Karpas-422 (cell line): Measurements from ENCODE around the gene SLX1A. TPM values are rescaled to one million over a fixed set of nuclear protein-coding genes. Genes with fewer than 3 reads are reported as not detected.
A peak's percentile ranks its signal among the peaks of the same experiment; 100 is the strongest.
"Not testable (repeated sequence)": the region's sequence is repeated elsewhere in the genome, so short reads cannot be mapped to it uniquely, and the experiment has no call there.

Experiments
- DNase-seq: peaks from one replicate; pipeline ENCODE4 v3.0.0-alpha.2; 2015
- H2AFZ ChIP-seq: fragments of 200-600 bp; sonication (generic); 2 replicates; pipeline ENCODE4 v1.6.1; 2014; ENCODE audit warnings: antibody characterized with exemption, low read length, mixed read lengths
- H3K27ac ChIP-seq: fragments of 200-600 bp; sonication (generic); 2 replicates; pipeline ENCODE4 v1.5.1; 2014; ENCODE audit warnings: mild to moderate bottlenecking, low read length, moderate library complexity
- H3K27me3 ChIP-seq: fragments of 200-600 bp; sonication (generic); 2 replicates; pipeline ENCODE4 v1.6.1; 2014; ENCODE audit warnings: low read length, mixed read lengths
- H3K36me3 ChIP-seq: fragments of 200-600 bp; sonication (generic); 2 replicates; pipeline ENCODE4 v1.6.1; 2014; ENCODE audit warnings: low read length, mixed read lengths; ENCODE audit not compliant: insufficient read depth
- H3K4me1 ChIP-seq: fragments of 200-600 bp; sonication (generic); 2 replicates; pipeline ENCODE4 v1.6.1; 2014; ENCODE audit warnings: mild to moderate bottlenecking, low read length, mixed read lengths
- H3K4me2 ChIP-seq: fragments of 200-600 bp; sonication (generic); 2 replicates; pipeline ENCODE4 v1.6.1; 2014; ENCODE audit warnings: low read length, low read depth, mild to moderate bottlenecking; ENCODE audit not compliant: poor library complexity, severe bottlenecking
- H3K4me3 ChIP-seq: fragments of 200-600 bp; sonication (generic); 2 replicates; pipeline ENCODE4 v1.5.1; 2014; ENCODE audit warnings: mild to moderate bottlenecking, antibody characterized with exemption, low read length, mixed read lengths
- H3K79me2 ChIP-seq: fragments of 200-600 bp; sonication (generic); 2 replicates; pipeline ENCODE4 v1.6.1; 2014; ENCODE audit warnings: mild to moderate bottlenecking, low read length, mixed read lengths
- H3K9ac ChIP-seq: fragments of 200-600 bp; sonication (generic); 2 replicates; pipeline ENCODE4 v1.6.0; 2014; ENCODE audit warnings: low read length
- H3K9me2 ChIP-seq: fragments of 200-600 bp; sonication (generic), shearing (Covaris generic); replicated peaks from 2 replicates; pipeline ENCODE4 v1.6.0; 2014; ENCODE audit warnings: mild to moderate bottlenecking, low read length, moderate library complexity; ENCODE audit not compliant: insufficient read depth
- H3K9me3 ChIP-seq: fragments of 300-700, 200-600 bp; sonication (generic); 2 replicates; pipeline ENCODE4 v1.6.1; 2014; ENCODE audit warnings: low read length, mixed read lengths
- H4K20me1 ChIP-seq: fragments of 200-600 bp; sonication (generic); 2 replicates; pipeline ENCODE4 v1.6.1; 2014; ENCODE audit warnings: mild to moderate bottlenecking, antibody characterized with exemption, low read length, low read depth; ENCODE audit not compliant: insufficient read depth
- total RNA-seq: library from RNA; depleted of rRNA; stranded (reverse); fragments of >200 nt; shearing (Covaris generic); gene quantifications from 2 replicates; pipeline ENCODE4 v1.2.3, GENCODE V29; 2014; ENCODE audit warnings: low replicate concordance; rRNA removed

Gene SLX1A
- 18.3 and 101 TPM in 2 replicates for total RNA-seq

DNA sequence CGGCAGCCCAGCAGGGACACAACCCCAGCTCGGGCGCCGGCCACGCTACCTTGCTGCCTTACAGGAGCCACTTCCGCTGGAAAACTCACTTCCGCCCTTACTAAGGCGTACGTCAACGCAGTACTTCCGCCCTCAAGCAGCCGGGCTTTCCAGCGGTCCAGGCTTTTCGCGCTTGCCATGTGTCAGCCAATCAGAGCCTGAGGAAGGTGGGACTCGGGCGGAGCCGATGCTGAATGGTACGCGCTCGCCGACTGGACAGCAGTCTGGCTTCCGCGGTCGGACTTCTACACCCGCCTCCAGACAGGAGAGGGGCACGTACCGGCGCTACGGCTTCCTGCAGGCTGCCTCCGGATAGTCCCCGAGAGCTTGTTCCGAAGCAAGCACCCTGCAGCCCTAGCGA is at the start of gene SLX1A, which contains the start of gene BOLA2B:
Gene SLX1A, plus strand, starts transcription at position 261 of the 400 bp plus-strand sequence. CDS start 210 bp downstream, outside the sequence.
Gene BOLA2B, minus strand, starts transcription at position 52 of the 400 bp plus-strand sequence. CDS start 71 bp downstream, outside the sequence.
- not testable (repeated sequence) for H3K27me3 ChIP-seq, H3K27ac ChIP-seq, H4K20me1 ChIP-seq, H3K4me1 ChIP-seq, H3K9me2 ChIP-seq, H3K9me3 ChIP-seq, H3K36me3 ChIP-seq, DNase-seq, H2AFZ ChIP-seq, H3K79me2 ChIP-seq
- H3K4me2 ChIP-seq = peak within 1 kb of the TSS; percentile 35
- peak within 1 kb of the TSS; percentile 45; the same call in 1 of the 2 replicates for H3K4me3 ChIP-seq
- H3K9ac ChIP-seq = peak within 1 kb of the TSS; percentile 44; the same call in 1 of the 2 replicates

DNA sequence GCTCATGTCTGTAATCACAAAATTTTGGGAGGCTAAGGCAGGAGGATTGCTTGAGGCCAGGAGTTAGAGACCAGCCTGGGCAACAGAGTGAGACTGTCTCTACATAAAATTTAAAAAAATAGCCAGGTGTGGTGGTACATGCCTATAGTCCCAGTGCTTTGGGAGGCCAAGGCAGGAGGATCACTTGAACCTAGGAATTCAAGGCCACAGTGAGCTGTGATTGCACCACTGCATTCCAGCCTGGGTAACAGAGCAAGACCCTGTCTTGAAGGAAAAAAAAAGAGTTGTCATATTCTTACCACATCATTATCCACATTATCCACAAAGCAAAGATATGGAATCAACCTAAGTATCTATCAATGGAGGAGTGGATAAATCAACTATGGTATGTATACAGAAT is 49.7 kb upstream of the SLX1A start:
- Histone ChIP-seq H3K27me3 (0 out of 2 replicates have a peak, but pooled peaks cover 2% of the 10 kb centered on the region), H3K9ac (no peak overlapping the region), H3K4me2 (no peak overlapping the region), H3K4me3 (no peak overlapping the region), H3K9me2 (no peaks in the 10 kb centered on the region), H3K9me3 (peaks cover 3% of the 10 kb centered on the region; the same call in 1 of the 2 replicates), H4K20me1 (no peaks in the 10 kb centered on the region), H3K79me2 (no peaks in the 10 kb centered on the region), H3K27ac (no peak overlapping the region), H2AFZ (no peak overlapping the region), H3K36me3 (no peaks in the 10 kb centered on the region), H3K4me1 (peaks cover 5% of the 10 kb centered on the region)
- no peak for DNase-seq

DNA sequence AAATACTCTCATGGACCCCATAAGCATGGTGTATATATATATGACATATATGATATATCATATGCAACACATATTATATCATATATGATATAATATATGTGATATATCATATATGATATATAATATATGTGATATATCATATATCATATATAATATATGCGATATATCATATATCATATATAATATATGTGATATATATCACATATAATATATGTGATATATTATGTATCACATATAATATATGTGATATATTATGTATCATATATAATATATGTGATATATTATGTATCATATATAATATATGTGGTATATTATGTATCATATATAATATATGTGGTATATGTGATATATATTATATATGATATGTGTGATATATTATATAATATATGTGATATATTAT is 48.8 kb upstream of the SLX1A start:
- Histone ChIP-seq H3K4me1 (peaks cover 2% of the 10 kb centered on the region), H4K20me1 (no peaks in the 10 kb centered on the region), H3K9me3 (peaks cover 12% of the 10 kb centered on the region), H3K4me2 (no peak overlapping the region), H3K9ac (no peak overlapping the region), H2AFZ (no peak overlapping the region), H3K36me3 (no peaks in the 10 kb centered on the region), H3K27me3 (0 out of 2 replicates have a peak, but pooled peaks cover 4% of the 10 kb centered on the region), H3K9me2 (no peaks in the 10 kb centered on the region), H3K4me3 (no peak overlapping the region), H3K27ac (no peak overlapping the region), H3K79me2 (no peaks in the 10 kb centered on the region)
- no peak for DNase-seq

DNA sequence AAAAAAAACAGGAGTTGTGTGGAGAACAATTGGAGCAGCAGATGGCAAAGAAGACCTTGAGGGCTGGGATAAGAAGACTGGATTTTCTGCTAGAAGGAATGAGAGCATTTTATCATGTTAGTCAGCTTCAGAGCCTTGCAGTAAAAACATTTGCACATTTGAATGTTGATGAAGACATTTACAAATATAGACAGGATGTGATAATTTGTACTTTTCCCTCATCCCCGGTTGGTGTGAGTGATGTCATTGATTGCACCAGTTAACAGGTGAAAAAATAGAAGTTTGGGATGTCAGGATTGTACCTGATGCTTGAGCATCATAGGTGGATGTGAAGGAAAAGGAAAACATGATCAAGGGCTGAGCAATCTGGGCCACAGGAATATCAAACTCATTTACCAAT is 48.0 kb upstream of the SLX1A start:
- no peak overlapping the region for H3K27ac ChIP-seq
- H4K20me1 ChIP-seq = no peaks in the 10 kb centered on the region
- H3K9me2 ChIP-seq = no peaks in the 10 kb centered on the region
- no peak overlapping the region for H3K4me3 ChIP-seq
- no peak overlapping the region for H3K9ac ChIP-seq
- H3K36me3 ChIP-seq = no peaks in the 10 kb centered on the region
- H3K27me3 ChIP-seq = 0 out of 2 replicates have a peak, but pooled peaks cover 4% of the 10 kb centered on the region
- H3K4me2 ChIP-seq = no peak overlapping the region
- no peak for DNase-seq
- no peaks in the 10 kb centered on the region for H3K4me1 ChIP-seq
- H3K9me3 ChIP-seq = peaks cover 12% of the 10 kb centered on the region
- H3K79me2 ChIP-seq = no peaks in the 10 kb centered on the region
- no peak overlapping the region for H2AFZ ChIP-seq

- Histone ChIP-seq H3K9ac (no peak overlapping the region), H3K4me1 (peaks cover 7% of the 10 kb centered on the region), H3K4me3 (no peak overlapping the region), H3K27ac (no peak overlapping the region), H4K20me1 (no peaks in the 10 kb centered on the region), H3K79me2 (no peaks in the 10 kb centered on the region), H2AFZ (no peak overlapping the region), H3K36me3 (no peaks in the 10 kb centered on the region; the same call in 1 of the 2 replicates), H3K9me3 (peaks cover 12% of the 10 kb centered on the region), H3K27me3 (0 out of 2 replicates have a peak, but pooled peaks cover 4% of the 10 kb centered on the region), H3K9me2 (no peaks in the 10 kb centered on the region), H3K4me2 (no peak overlapping the region)
- no peak for DNase-seq
Observed at GRCh38 chr16:30147843-30148510, 45.7 kb upstream of the SLX1A start.

GRCh38 chr16:30149250-30149930 is 44.3 kb upstream of the SLX1A start:
- no peaks in the 10 kb centered on the region; the same call in 1 of the 2 replicates for H3K36me3 ChIP-seq
- H3K4me3 ChIP-seq = no peak overlapping the region
- 0 out of 2 replicates have a peak, but pooled peaks cover 4% of the 10 kb centered on the region for H3K27me3 ChIP-seq
- peaks cover 12% of the 10 kb centered on the region for H3K9me3 ChIP-seq
- peaks cover 7% of the 10 kb centered on the region for H3K4me1 ChIP-seq
- H2AFZ ChIP-seq = no peak overlapping the region
- no peak overlapping the region for H3K9ac ChIP-seq
- DNase-seq = no peak
- H3K4me2 ChIP-seq = no peak overlapping the region
- H3K9me2 ChIP-seq = no peaks in the 10 kb centered on the region
- H4K20me1 ChIP-seq = no peaks in the 10 kb centered on the region
- no peak overlapping the region for H3K27ac ChIP-seq
- H3K79me2 ChIP-seq = no peaks in the 10 kb centered on the region

GRCh38 chr16:30151091-30151490 is 42.6 kb upstream of the SLX1A start:
- Histone ChIP-seq H3K9me3 (peaks cover 12% of the 10 kb centered on the region), H4K20me1 (no peaks in the 10 kb centered on the region), H3K4me2 (no peak overlapping the region), H3K9ac (no peak overlapping the region), H3K9me2 (no peaks in the 10 kb centered on the region), H3K36me3 (no peaks in the 10 kb centered on the region; the same call in 1 of the 2 replicates), H3K4me1 (peaks cover 7% of the 10 kb centered on the region), H3K79me2 (no peaks in the 10 kb centered on the region), H2AFZ (0 out of 2 replicates have a peak overlapping the region, but pooled peaks have one; percentile 43), H3K4me3 (no peak overlapping the region), H3K27me3 (0 out of 2 replicates have a peak, but pooled peaks cover 2% of the 10 kb centered on the region), H3K27ac (no peak overlapping the region)
- peak; percentile 59 for DNase-seq

GRCh38 chr16:30152517-30152916 is 41.2 kb upstream of the SLX1A start:
- no peak for DNase-seq
- no peaks in the 10 kb centered on the region for H3K79me2 ChIP-seq
- H3K9ac ChIP-seq = no peak overlapping the region
- H3K36me3 ChIP-seq = no peaks in the 10 kb centered on the region; the same call in 1 of the 2 replicates
- no peak overlapping the region for H3K4me2 ChIP-seq
- H2AFZ ChIP-seq = no peak overlapping the region
- H3K4me3 ChIP-seq = no peak overlapping the region
- peaks cover 7% of the 10 kb centered on the region for H3K4me1 ChIP-seq
- H3K27me3 ChIP-seq = 0 out of 2 replicates have a peak, but pooled peaks cover 2% of the 10 kb centered on the region
- no peaks in the 10 kb centered on the region for H3K9me2 ChIP-seq
- peaks cover 12% of the 10 kb centered on the region for H3K9me3 ChIP-seq
- no peaks in the 10 kb centered on the region for H4K20me1 ChIP-seq
- no peak overlapping the region for H3K27ac ChIP-seq
